ENCODE measurements around the gene PLEKHA6. TPM values are rescaled to one million over a fixed set of nuclear protein-coding genes. Genes with fewer than 3 reads are reported as not detected.

Gene PLEKHA6
- polyA plus RNA-seq, 1 experiment: 4.2 TPM

- DNase-seq (ENCODE audit: low read depth): no peak
- ChIA-PET POLR2A (no interaction called here), CTCF (interaction anchor here (0.8 to 1.3 kb wide), 3 partner anchors 8 to 183 kb away, joined by 3 read pairs; no protein-coding TSS in a partner anchor)
- TF ChIP-seq CTCF (IDR thresholded peaks at IDR 0.05; ENCODE audit: insufficient read depth, low read depth, low read length): no peak
- no peaks in the 10 kb centered on the region for H3K27me3 ChIP-seq (ENCODE audit: control insufficient read depth, insufficient read depth, low read length)
- no peak overlapping the region for H3K4me3 ChIP-seq (ENCODE audit: low read depth, low read length)
- no peaks in the 10 kb centered on the region for H3K36me3 ChIP-seq (ENCODE audit: control insufficient read depth, insufficient read depth, low read length)
These were observed 13.6 kb downstream of the PLEKHA6 start for GRCh38 chr1:204345941-204346645.

DNA sequence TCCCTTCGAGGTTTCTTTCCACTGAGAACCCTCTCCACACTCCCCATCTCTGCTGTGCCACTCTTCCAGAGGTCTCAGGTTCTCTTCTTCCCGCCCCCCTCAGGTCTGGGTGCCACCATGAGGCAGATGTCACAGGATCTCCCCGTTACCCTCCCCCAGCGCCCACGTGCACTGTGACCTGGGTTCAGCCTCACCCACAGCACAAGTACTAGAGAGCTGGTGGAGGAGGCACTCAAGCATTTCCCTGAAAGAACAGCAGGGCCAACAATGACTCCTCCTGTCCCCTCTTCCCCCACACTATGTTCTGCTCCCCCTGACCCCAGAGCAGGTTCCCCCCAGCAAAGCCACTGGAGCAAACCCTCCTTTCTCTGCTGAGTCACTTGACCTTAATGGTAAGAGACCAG is 14.3 kb downstream of the PLEKHA6 start:
- ChIA-PET CTCF (interaction anchor here (0.8 to 1.3 kb wide), 4 partner anchors 8 to 183 kb away, joined by 3 read pairs; no protein-coding TSS in a partner anchor), POLR2A (no interaction called here)
- TF ChIP-seq CTCF (IDR thresholded peaks at IDR 0.05; ENCODE audit: insufficient read depth, low read depth, low read length): no peak
- DNase-seq (ENCODE audit: low read depth): no peak
- H3K27me3 ChIP-seq (ENCODE audit: control insufficient read depth, insufficient read depth, low read length): no peaks in the 10 kb centered on the region
- no peaks in the 10 kb centered on the region for H3K36me3 ChIP-seq (ENCODE audit: control insufficient read depth, insufficient read depth, low read length)
- no peak overlapping the region for H3K4me3 ChIP-seq (ENCODE audit: low read depth, low read length)

DNA sequence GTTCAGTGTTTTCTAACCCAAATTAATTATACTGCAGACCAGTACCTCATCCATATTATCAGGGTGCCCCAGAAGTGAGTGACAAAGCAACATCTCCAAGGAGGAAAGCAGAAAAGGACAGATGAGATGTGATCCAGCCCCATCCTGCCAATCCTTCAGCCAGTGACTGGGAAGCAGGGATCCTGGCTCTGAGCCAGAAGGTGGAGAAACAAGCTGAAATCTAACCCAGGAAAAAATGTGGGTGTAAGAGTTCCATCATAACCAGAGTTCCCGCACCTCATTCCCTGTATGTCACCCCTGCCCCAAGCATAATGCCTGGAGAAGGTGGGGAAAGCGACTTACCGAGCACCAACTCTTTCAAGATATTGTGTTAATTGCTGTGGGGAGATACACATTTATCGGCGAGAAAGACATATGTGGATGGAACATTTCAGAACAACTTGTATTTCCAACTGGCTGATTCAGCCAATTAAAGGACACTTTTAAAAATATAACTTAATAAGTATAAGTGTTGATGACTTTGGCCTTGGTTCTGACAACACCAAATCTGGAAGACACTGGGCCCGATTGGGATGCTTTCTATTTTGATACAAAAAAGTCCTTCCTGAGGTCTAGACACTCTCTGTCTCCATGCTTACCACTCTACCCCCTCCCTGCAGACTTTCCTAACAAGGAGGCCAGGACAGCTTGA is 14.9 kb downstream of the PLEKHA6 start:
- ChIA-PET POLR2A (no interaction called here), CTCF (interaction anchor here (1.0 to 2.4 kb wide), 4 partner anchors 14 to 182 kb away, joined by 3 to 10 read pairs (median 4); partner anchors contain the start of gene GOLT1A)
- no peaks in the 10 kb centered on the region for H3K27me3 ChIP-seq (ENCODE audit: control insufficient read depth, insufficient read depth, low read length)
- DNase-seq (ENCODE audit: low read depth): no peak
- H3K4me3 ChIP-seq (ENCODE audit: low read depth, low read length): no peak overlapping the region
- TF ChIP-seq CTCF (IDR thresholded peaks at IDR 0.05; ENCODE audit: insufficient read depth, low read depth, low read length): no peak
- no peaks in the 10 kb centered on the region for H3K36me3 ChIP-seq (ENCODE audit: control insufficient read depth, insufficient read depth, low read length)

GRCh38 chr1:204343802-204344201 is 15.9 kb downstream of the PLEKHA6 start:
- no peaks in the 10 kb centered on the region for H3K27me3 ChIP-seq (ENCODE audit: control insufficient read depth, insufficient read depth, low read length)
- TF ChIP-seq CTCF (IDR thresholded peaks at IDR 0.05; ENCODE audit: insufficient read depth, low read depth, low read length): no peak
- H3K36me3 ChIP-seq (ENCODE audit: control insufficient read depth, insufficient read depth, low read length): no peaks in the 10 kb centered on the region
- ChIA-PET POLR2A (no interaction called here), CTCF (interaction anchor here (0.6 to 3.1 kb wide), 10 partner anchors 8 to 1020 kb away, joined by 3 to 17 read pairs (median 5); partner anchors contain the start of gene GOLT1A)
- H3K4me3 ChIP-seq (ENCODE audit: low read depth, low read length): no peak overlapping the region
- DNase-seq (ENCODE audit: low read depth): no peak

GRCh38 chr1:204343247-204343646 is 16.5 kb downstream of the PLEKHA6 start:
- no peak for TF ChIP-seq CTCF (IDR thresholded peaks at IDR 0.05; ENCODE audit: insufficient read depth, low read depth, low read length)
- DNase-seq (ENCODE audit: low read depth): no peak
- ChIA-PET POLR2A (no interaction called here), CTCF (interaction anchor here (1.0 to 3.1 kb wide), 11 partner anchors 8 to 137 kb away, joined by 3 to 17 read pairs (median 5); partner anchors contain the start of gene GOLT1A)
- H3K4me3 ChIP-seq (ENCODE audit: low read depth, low read length): no peak overlapping the region
- no peaks in the 10 kb centered on the region for H3K36me3 ChIP-seq (ENCODE audit: control insufficient read depth, insufficient read depth, low read length)
- H3K27me3 ChIP-seq (ENCODE audit: control insufficient read depth, insufficient read depth, low read length): no peaks in the 10 kb centered on the region
